Stimulated activated naive CD4-positive, alpha-beta T cell (primary cell): ENCODE measurements around the gene KLF9.

ENCODE experiments used
- DNase-seq, 6 experiments: peaks; one replicate each; lab custom pipeline; 2025; lab: John Stamatoyannopoulos, UW

KLF9 gene

GRCh38 chr9:70367305-70367930 is 47.0 kb downstream of the KLF9 start:
- DNase-seq, result no peak

GRCh38 chr9:70363760-70364159 is 50.7 kb downstream of the KLF9 start:
- no peak for DNase-seq

GRCh38 chr9:70362952-70363351 is 51.5 kb downstream of the KLF9 start:
- no peak for DNase-seq

- no peak for DNase-seq
Observed at GRCh38 chr9:70355801-70356200, 58.7 kb downstream of the KLF9 start.

GRCh38 chr9:70352802-70353201 is 61.7 kb downstream of the KLF9 start:
- DNase-seq, result peak in 3 of 6 experiments; percentile 2 to 29 (median 23)

- DNase-seq, result no peak
Observed at GRCh38 chr9:70352356-70352755, 62.1 kb downstream of the KLF9 start.

- DNase-seq, result no peak
Observed at GRCh38 chr9:70347046-70347445, 67.4 kb downstream of the KLF9 start.

GRCh38 chr9:70340572-70340971 is 73.9 kb downstream of the KLF9 start:
- DNase-seq, result peak in 2 of 6 experiments; percentile 3 to 22
